GM03348 (cell line): ENCODE results near the gene CCDC90B.

Source experiments
- DNase-seq: peaks from one replicate; pipeline ENCODE4 v3.0.0; 2012; ENCODE audit warnings: low spot score

The CCDC90B gene

GRCh38 chr11:83235825-83236224, 50.3 kb downstream of the CCDC90B start:
- peak; percentile 12 for DNase-seq

DNA sequence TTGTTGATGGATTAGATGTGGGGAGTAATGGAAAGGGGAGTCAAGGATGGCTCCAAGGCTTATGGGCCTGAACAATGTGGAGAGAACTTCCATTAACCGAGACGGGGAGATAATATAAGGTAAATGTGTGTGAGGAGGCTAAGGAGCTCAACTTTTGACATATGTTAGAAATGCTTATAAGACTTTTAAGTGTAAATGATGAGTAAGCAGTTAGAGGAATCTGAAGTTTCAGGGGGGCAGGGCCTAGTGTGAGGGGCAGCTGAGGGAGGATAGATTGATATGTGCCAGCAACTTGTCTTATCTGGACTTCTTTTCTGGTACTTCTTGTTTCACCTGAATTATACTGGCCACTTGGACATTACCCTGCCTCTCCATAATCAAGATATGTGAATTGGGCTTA, 62.7 kb downstream of the CCDC90B start:
- no peak for DNase-seq

DNA sequence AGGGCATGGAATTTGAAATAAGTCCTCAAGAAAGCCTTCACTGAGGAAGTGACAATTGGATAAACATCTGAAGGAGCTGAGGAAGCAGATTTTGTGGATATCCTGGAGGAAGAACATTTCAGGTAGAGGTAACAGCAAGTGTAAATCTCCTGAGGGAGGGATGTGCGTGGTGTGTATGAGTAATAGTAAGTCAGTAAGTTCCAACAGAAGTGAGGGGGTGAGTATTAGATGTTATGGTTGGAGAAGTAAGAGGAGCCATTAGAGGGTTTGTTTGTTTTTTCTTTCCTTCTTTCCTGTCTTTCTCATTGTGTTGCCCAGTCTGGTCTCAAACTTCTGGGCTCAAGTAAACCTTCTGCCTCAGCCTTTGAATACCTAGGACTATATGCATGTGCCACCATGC, 63.7 kb downstream of the CCDC90B start:
- no peak for DNase-seq

DNA sequence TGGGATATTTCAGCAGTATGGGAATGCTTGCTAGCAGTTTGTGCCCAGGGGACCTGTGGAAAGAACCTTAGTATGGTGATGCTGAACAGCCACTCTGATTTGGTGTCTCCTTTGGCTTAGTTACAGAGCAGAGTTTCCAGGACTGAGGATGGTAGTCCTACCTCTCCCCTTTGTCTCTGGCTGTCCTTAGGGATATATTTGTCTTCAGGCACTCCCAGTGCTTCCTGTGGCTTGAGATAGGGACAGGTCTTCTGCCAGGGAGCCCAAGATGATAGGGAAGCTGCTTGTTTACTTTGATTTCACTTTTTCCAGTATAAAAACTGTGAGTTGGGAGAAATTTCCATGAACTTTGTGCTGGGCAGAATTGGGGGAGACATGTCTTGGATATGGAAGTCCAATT, 64.5 kb downstream of the CCDC90B start:
- no peak for DNase-seq

GRCh38 chr11:83220260-83220659, 65.9 kb downstream of the CCDC90B start:
- no peak for DNase-seq

GRCh38 chr11:83219095-83219494, 67.1 kb downstream of the CCDC90B start:
- DNase-seq, result no peak
